ENCODE measurements around the gene LDLRAD4. TPM values are rescaled to one million over a fixed set of nuclear protein-coding genes. Genes with fewer than 3 reads are reported as not detected.

The LDLRAD4 gene
- total and polyA plus RNA-seq, 2 donors (not counting 1 experiment from before 2014, with no cell fraction given): 13.9 to 35.7 TPM

DNA sequence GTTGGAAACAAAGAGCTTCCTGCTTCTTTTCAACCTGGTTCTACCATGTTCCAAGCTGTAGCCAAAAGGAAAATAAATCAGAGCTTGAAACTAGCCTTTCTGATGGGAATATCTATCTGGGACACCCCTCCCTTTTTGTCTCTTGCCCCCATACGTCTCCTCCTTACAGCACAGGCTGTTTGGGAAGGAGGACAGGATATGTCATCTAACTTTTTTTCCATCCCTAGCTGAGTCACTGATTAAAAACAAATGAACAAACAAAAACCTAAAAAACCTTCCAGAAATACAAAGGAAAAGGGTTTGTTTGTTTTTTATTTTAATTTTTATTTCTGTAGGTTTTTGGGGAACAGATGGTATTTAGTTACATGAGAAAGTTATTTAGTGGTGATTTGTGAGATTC lies 356.2 kb downstream of the LDLRAD4 start:
- no peak overlapping the region for H3K9ac ChIP-seq (ENCODE audit: low read length)
- no peak overlapping the region for H2AFZ ChIP-seq (ENCODE audit: insufficient read depth, low read depth, low read length, poor library complexity, severe bottlenecking)
- intact Hi-C loops (cut with micrococcal nuclease): no loop called here
- H4K20me1 ChIP-seq (ENCODE audit: control insufficient read depth, insufficient read depth, low read length, poor library complexity, severe bottlenecking): no peaks in the 10 kb centered on the region
- ATAC-seq (ENCODE audit: low read depth): no peak
- peaks cover 52% of the 10 kb centered on the region for H3K79me2 ChIP-seq (ENCODE audit: control insufficient read depth, insufficient read depth, low read length)
- peaks cover 25 to 34% of the 10 kb centered on the region in 2 donors for H3K4me1 ChIP-seq (ENCODE audit: control insufficient read depth in 2 of 2, insufficient read depth in 2 of 2, low read length in 2 of 2)
- no peaks in the 10 kb centered on the region for H3K9me3 Mint-ChIP-seq (ENCODE audit: insufficient read depth)
- H3K4me3 Mint-ChIP-seq: no peak overlapping the region
- H3K4me2 ChIP-seq (replicated peaks; ENCODE audit: low read depth, low read length, poor library complexity, severe bottlenecking): no peak overlapping the region
- H3K4me1 Mint-ChIP-seq: peaks cover 40% of the 10 kb centered on the region
- POLR2A ChIA-PET: no interaction called here
- no peaks in the 10 kb centered on the region for H3K36me3 ChIP-seq (replicated peaks in 1 of 2; ENCODE audit: control extremely low read depth in 1 of 2, control insufficient read depth in 1 of 2, extremely low read depth in 1 of 2, insufficient read depth in 2 of 2, low read length in 1 of 2)
- H3K9me3 ChIP-seq (ENCODE audit: control extremely low read depth in 1 of 3, control insufficient read depth in 2 of 3, insufficient read depth in 1 of 3, low read length in 2 of 3): no peaks in the 10 kb centered on the region
- no peaks in the 10 kb centered on the region for H3K27me3 Mint-ChIP-seq
- no CpG with 5 or more reads among the region's 1 CpG for WGBS (ENCODE audit: insufficient coverage)
- no peak overlapping the region for H3K27ac Mint-ChIP-seq
- CTCF ChIA-PET: interaction anchor here (3.7 kb wide), 1 partner anchor 11 kb away, joined by 11 read pairs; no protein-coding TSS in a partner anchor
- no peaks in the 10 kb centered on the region for H3K27me3 ChIP-seq (replicated peaks in 1 of 4; ENCODE audit: control extremely low read depth in 1 of 4, control insufficient read depth in 3 of 4, insufficient read depth in 4 of 4, low read length in 3 of 4)
- H3K4me3 ChIP-seq (ENCODE audit: control extremely low read depth in 1 of 5, extremely low read depth in 1 of 5, insufficient read depth in 1 of 5, low read depth in 2 of 5, low read length in 4 of 5): no peak overlapping the region
- no peak for TF ChIP-seq EZH2 (IDR thresholded peaks at IDR 0.05; ENCODE audit: borderline replicate concordance, insufficient read depth, low read depth, low read length, poor library complexity, severe bottlenecking)
- TF ChIP-seq, protein P1, sequence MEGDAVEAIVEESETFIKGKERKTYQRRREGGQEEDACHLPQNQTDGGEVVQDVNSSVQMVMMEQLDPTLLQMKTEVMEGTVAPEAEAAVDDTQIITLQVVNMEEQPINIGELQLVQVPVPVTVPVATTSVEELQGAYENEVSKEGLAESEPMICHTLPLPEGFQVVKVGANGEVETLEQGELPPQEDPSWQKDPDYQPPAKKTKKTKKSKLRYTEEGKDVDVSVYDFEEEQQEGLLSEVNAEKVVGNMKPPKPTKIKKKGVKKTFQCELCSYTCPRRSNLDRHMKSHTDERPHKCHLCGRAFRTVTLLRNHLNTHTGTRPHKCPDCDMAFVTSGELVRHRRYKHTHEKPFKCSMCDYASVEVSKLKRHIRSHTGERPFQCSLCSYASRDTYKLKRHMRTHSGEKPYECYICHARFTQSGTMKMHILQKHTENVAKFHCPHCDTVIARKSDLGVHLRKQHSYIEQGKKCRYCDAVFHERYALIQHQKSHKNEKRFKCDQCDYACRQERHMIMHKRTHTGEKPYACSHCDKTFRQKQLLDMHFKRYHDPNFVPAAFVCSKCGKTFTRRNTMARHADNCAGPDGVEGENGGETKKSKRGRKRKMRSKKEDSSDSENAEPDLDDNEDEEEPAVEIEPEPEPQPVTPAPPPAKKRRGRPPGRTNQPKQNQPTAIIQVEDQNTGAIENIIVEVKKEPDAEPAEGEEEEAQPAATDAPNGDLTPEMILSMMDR (IDR thresholded peaks at IDR 0.05): no peak
- no peak for DNase-seq
- H3K27ac ChIP-seq (ENCODE audit: low read length in 2 of 2): no peak overlapping the region

DNA sequence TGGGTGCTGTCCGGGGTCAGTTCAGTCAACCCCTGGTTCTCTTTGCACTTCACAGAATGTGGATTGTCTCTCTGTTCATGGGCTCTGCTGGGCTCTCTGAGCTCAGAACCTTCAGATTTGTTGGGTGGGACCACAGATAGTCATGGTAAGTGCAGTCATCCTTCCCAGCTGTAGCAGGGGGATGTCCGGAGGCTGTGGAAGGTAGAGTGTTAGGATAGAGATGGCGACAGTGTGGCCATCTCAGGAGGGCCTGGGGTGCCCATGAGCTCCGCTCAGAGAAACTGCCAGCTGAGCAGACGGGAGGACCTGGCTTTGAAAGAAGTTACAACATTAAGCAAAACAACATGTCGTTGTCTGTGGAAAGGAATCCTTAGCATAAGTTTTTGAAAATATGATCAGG lies 358.0 kb downstream of the LDLRAD4 start:
- H3K4me1 Mint-ChIP-seq: peaks cover 45% of the 10 kb centered on the region
- Histone ChIP-seq H3K9ac (ENCODE audit: low read length) (peak overlapping the region; percentile 54), H3K79me2 (ENCODE audit: control insufficient read depth, insufficient read depth, low read length) (peaks cover 45% of the 10 kb centered on the region), H3K4me1 (ENCODE audit: control insufficient read depth in 2 of 2, insufficient read depth in 2 of 2, low read length in 2 of 2) (peaks cover 29 to 39% of the 10 kb centered on the region in 2 donors), H3K36me3 (replicated peaks in 1 of 2; ENCODE audit: control extremely low read depth in 1 of 2, control insufficient read depth in 1 of 2, extremely low read depth in 1 of 2, insufficient read depth in 2 of 2, low read length in 1 of 2) (no peaks in the 10 kb centered on the region), H3K4me2 (replicated peaks; ENCODE audit: low read depth, low read length, poor library complexity, severe bottlenecking) (peak overlapping the region; percentile 68), H4K20me1 (ENCODE audit: control insufficient read depth, insufficient read depth, low read length, poor library complexity, severe bottlenecking) (no peaks in the 10 kb centered on the region), H2AFZ (ENCODE audit: insufficient read depth, low read depth, low read length, poor library complexity, severe bottlenecking) (peak overlapping the region; percentile 23), H3K4me3 (ENCODE audit: control extremely low read depth in 1 of 5, extremely low read depth in 1 of 5, insufficient read depth in 1 of 5, low read depth in 2 of 5, low read length in 4 of 5) (peak overlapping the region in 1 of 5 experiments; percentile 66), H3K27ac (ENCODE audit: low read length in 2 of 2) (peak overlapping the region in 1 of 2 donors; percentile 51), H3K9me3 (ENCODE audit: control extremely low read depth in 1 of 3, control insufficient read depth in 2 of 3, insufficient read depth in 1 of 3, low read length in 2 of 3) (no peaks in the 10 kb centered on the region), H3K27me3 (replicated peaks in 1 of 4; ENCODE audit: control extremely low read depth in 1 of 4, control insufficient read depth in 3 of 4, insufficient read depth in 4 of 4, low read length in 3 of 4) (no peaks in the 10 kb centered on the region)
- WGBS (ENCODE audit: insufficient coverage): 85% methylated on average over 6 of the region's 6 CpGs
- H3K27ac Mint-ChIP-seq: peak overlapping the region; percentile 76
- ATAC-seq (ENCODE audit: low read depth) (peak; percentile 6), DNase-seq (no peak)
- no peaks in the 10 kb centered on the region for H3K27me3 Mint-ChIP-seq
- POLR2A ChIA-PET: interaction anchor here (0.5 to 2.7 kb wide), 9 partner anchors 8 to 628 kb away, joined by 3 to 22 read pairs (median 5); partner anchors contain the start of genes FAM210A and RNMT
- peak overlapping the region; percentile 73 for H3K4me3 Mint-ChIP-seq
- H3K9me3 Mint-ChIP-seq (ENCODE audit: insufficient read depth): no peaks in the 10 kb centered on the region
- TF ChIP-seq EZH2 (IDR thresholded peaks at IDR 0.05; ENCODE audit: borderline replicate concordance, insufficient read depth, low read depth, low read length, poor library complexity, severe bottlenecking): no peak
- TF ChIP-seq, protein P1 (IDR thresholded peaks at IDR 0.05): no peak
- CTCF ChIA-PET: interaction anchor here (0.9 to 4.0 kb wide), 9 partner anchors 9 to 38 kb away, joined by 3 to 31 read pairs (median 7); no protein-coding TSS in a partner anchor
- intact Hi-C loops (cut with micrococcal nuclease): loop anchor here (2.0 kb wide), 1 partner anchor 20 kb away; no protein-coding TSS in a partner anchor
